HG03439 (cell line): ENCODE measurements around the gene STPG2.
"Not testable (repeated sequence)": the region's sequence is repeated elsewhere in the genome, so short reads cannot be mapped to it uniquely, and the experiment has no call there.

ENCODE experiments used
- ATAC-seq: cut with Tn5 transposase; IDR thresholded peaks from one replicate; pipeline ENCODE4 v1.9.1; 2021; ENCODE audit warnings: mild to moderate bottlenecking, moderate library complexity; ENCODE audit not compliant: unreplicated experiment

Gene STPG2

GRCh38 chr4:97646997-97647396, 496.3 kb downstream of the STPG2 start:
- ATAC-seq: no peak

- ATAC-seq: no peak
Measured at GRCh38 chr4:97645071-97645821, 498.0 kb downstream of the STPG2 start.

- no peak for ATAC-seq
Measured at GRCh38 chr4:97643179-97643578, 500.1 kb downstream of the STPG2 start.

GRCh38 chr4:97639961-97640360, 503.3 kb downstream of the STPG2 start:
- ATAC-seq: no peak

- ATAC-seq: not testable (repeated sequence)
Measured at GRCh38 chr4:97633831-97634230, 509.4 kb downstream of the STPG2 start.

- ATAC-seq: no peak
Measured at GRCh38 chr4:97627750-97628149, 515.5 kb downstream of the STPG2 start.

- no peak for ATAC-seq
Measured at GRCh38 chr4:97624204-97624603, 519.1 kb downstream of the STPG2 start.

- ATAC-seq: no peak
Measured at GRCh38 chr4:97605932-97606331, 537.3 kb downstream of the STPG2 start.

- ATAC-seq: no peak
Measured at GRCh38 chr4:97593248-97593647, 550.0 kb downstream of the STPG2 start.

- no peak for ATAC-seq
Measured at GRCh38 chr4:97590266-97590665, 553.0 kb downstream of the STPG2 start.

GRCh38 chr4:97589481-97590196, 553.6 kb downstream of the STPG2 start:
- no peak for ATAC-seq

- no peak for ATAC-seq
Measured at GRCh38 chr4:97587912-97588311, 555.4 kb downstream of the STPG2 start.

GRCh38 chr4:97585274-97585673, 558.0 kb downstream of the STPG2 start:
- no peak for ATAC-seq

GRCh38 chr4:97582890-97583289, 560.4 kb downstream of the STPG2 start:
- ATAC-seq: no peak

- no peak for ATAC-seq
Measured at GRCh38 chr4:97577004-97577403, 566.3 kb downstream of the STPG2 start.

- ATAC-seq: no peak
Measured at GRCh38 chr4:97560009-97560408, 583.3 kb downstream of the STPG2 start.

- ATAC-seq: no peak
Measured at GRCh38 chr4:97558204-97558778, 585.0 kb downstream of the STPG2 start.

GRCh38 chr4:97550637-97551036, 592.6 kb downstream of the STPG2 start:
- ATAC-seq: not testable (repeated sequence)

GRCh38 chr4:97548943-97549583, 594.2 kb downstream of the STPG2 start:
- peak; percentile 72 for ATAC-seq

GRCh38 chr4:97548186-97548585, 595.1 kb downstream of the STPG2 start:
- ATAC-seq: no peak

GRCh38 chr4:97531351-97531750, 611.9 kb downstream of the STPG2 start:
- no peak for ATAC-seq

- ATAC-seq: no peak
Measured at GRCh38 chr4:97530676-97531075, 612.6 kb downstream of the STPG2 start.
